Adrenal gland (tissue), 5 donors: ENCODE data around the gene CACNA1I.

Source experiments
- POLR2A ChIP-seq, 2 donors: fragments of 450-650 bp; IDR thresholded peaks; one replicate each; pipeline ENCODE4 v1.6.1; 2017; ENCODE audit warnings: antibody characterized with exemption in 2 of 2, mild to moderate bottlenecking in 2 of 2, moderate library complexity in 1 of 2
- TF ChIP-seq, protein P1 (sequence below), 6 experiments: fragments of 450-650 bp in 4 of 6; fragments of 200-600 bp in 2 of 6; sonication (generic) in 1 of 6; IDR thresholded peaks; 1 replicate in 5 of 6; 2 replicates in 1 of 6; pipeline versions ENCODE4 v1.5.1 to v1.8.0; 2016 to 2021; ENCODE audit warnings: antibody characterized with exemption in 6 of 6, mild to moderate bottlenecking in 2 of 6, moderate library complexity in 1 of 6
- donor health status: DM: no; HTN: no; CAD: no.

DNA sequence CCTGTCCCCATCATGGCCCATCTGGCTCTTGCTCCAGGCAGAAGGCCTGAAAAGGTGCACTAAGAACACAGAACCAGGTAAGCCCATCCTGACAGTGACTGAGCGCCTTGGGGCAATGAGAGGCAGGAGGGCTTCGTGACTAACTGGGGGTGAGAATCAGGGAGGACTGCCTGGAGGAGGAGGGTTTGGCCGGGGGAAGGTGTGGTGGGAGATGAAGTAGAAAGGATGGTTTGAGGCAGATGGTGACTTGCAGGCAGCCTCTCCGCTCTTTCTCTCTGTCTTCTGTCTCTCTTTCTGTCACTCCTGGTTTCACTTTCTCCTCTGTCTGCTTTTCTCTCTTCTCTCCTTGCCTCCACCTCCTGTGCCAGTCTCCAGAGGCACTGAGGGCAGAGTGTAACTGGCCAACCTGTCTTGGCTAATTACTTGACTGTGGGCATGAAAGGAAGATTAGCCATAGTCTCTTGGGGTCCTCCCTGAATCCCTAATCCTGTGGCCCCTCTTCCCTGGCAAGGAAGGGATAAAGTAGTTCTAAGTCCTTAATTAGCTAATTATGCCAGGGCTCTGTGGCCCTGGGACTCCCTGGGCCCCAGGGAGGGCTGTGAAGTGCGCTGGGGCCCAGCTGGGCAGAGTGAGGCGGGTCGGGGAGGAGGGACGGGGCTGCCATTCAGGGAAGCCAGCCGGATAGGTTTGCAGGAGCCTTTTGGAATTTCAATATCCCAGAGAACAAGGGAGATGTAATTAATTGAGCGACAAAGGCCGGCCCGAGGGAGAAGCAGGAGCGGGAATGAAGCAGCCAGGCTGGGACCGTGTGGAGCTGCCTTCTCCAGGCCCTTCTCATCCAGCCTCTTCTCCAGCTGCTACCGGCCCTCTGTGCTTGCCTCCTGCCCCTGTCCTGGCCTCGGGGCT, 61.1 kb downstream of the CACNA1I start:
- no peak for TF ChIP-seq POLR2A (IDR thresholded peaks at IDR 0.05)
- TF ChIP-seq, protein P1, sequence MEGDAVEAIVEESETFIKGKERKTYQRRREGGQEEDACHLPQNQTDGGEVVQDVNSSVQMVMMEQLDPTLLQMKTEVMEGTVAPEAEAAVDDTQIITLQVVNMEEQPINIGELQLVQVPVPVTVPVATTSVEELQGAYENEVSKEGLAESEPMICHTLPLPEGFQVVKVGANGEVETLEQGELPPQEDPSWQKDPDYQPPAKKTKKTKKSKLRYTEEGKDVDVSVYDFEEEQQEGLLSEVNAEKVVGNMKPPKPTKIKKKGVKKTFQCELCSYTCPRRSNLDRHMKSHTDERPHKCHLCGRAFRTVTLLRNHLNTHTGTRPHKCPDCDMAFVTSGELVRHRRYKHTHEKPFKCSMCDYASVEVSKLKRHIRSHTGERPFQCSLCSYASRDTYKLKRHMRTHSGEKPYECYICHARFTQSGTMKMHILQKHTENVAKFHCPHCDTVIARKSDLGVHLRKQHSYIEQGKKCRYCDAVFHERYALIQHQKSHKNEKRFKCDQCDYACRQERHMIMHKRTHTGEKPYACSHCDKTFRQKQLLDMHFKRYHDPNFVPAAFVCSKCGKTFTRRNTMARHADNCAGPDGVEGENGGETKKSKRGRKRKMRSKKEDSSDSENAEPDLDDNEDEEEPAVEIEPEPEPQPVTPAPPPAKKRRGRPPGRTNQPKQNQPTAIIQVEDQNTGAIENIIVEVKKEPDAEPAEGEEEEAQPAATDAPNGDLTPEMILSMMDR (IDR thresholded peaks at IDR 0.05): no peak
